Occipital lobe (tissue), 2 donors: ENCODE measurements around the gene TRIM50. TPM values are rescaled to one million over a fixed set of nuclear protein-coding genes. Genes with fewer than 3 reads are reported as not detected.
"Not testable (repeated sequence)": the region's sequence is repeated elsewhere in the genome, so short reads cannot be mapped to it uniquely, and the experiment has no call there.

ENCODE experiments used
- DNase-seq: peaks from one replicate; lab custom pipeline; 2025; lab: John Stamatoyannopoulos, UW
- total RNA-seq: library from RNA; depleted of rRNA; stranded (reverse); fragments of >200 nt; gene quantifications from one replicate; pipeline ENCODE4 v1.2.3, GENCODE V29; 2014

Gene TRIM50
- 0.16 TPM for total RNA-seq

DNA sequence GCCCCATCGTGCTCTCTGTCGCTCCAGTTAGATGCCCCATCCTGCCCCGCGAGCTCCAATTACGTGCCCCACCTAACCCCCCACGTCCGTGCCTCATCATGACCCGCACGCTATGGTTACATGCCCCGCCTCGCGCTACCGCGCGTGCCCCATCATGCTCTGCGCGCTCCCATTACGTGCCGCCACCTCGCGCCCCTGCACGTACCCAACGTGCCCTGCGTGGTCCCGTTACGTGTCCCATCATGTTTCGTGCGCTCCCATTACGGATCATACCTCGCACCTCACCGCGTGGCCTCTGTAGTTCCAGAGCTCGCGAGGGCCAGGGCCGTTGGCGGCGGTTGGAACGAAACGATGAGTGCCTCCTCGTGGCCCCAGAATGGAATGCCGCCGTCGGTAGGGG, at the start of gene TRIM50, which contains the start of gene FKBP6:
TSS of gene TRIM50 (minus strand) at position 161 of the 400 bp plus-strand sequence. CDS start 3,295 bp downstream, outside the sequence.
TSS of gene FKBP6 (plus strand) at position 240 of the 400 bp plus-strand sequence. CDS start 268 bp downstream, outside the sequence.
- not testable (repeated sequence) for DNase-seq

DNA sequence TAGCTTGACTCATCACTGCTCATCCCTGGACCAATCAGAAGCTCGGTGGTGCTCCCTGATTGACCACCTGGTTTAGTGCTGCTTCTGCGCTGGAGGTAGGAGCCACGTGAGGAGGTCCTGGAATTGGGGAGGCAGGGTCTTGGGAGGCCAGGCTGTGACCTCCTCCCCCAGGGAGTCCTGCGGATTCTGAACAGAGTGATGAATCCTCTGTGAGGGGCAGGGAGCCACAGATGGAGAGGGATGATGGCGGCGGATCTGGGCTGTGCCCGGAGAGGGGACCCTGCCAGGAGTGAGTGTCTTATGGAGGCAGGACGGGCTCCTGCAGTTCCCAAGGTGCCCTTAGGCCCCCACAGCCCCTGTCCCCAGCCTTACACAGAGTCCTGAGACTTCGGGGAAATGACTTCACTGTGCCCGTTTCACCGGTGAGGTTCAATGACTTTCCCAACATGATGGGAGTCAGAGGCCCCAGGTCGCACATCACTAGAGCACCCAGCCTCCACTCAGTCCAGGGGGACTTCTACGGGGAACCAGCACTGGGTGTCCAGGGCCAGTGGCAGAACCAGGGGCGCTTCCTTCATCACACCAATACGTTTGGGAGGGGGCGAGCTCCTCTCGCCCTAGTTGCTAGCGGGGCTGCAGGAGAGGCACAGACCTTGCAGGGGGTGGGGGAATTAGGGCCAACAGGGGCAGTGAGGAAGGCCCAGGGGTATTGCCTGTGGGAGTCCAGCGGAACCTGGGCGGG, 49.0 kb upstream of the TRIM50 start:
- no peak for DNase-seq

DNA sequence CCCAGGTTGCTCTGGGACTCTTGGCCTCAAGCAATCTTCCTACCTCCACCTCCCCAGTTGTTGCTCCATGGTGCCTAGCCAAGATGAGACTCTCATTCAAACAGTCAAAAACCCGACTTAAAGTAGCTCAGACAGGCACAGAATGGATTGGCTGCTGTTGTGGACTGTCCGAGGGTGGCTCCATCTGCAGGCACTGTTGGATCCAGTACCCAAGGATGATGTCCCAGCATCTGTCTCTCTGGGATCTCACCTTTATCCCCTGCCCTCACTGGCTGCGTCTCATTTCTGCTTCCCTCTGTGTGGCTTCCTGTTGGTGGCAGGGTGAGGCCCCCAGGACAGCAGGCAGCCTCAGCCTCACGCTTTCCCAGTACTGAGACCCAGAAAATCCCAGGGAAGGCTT, 48.4 kb upstream of the TRIM50 start:
- DNase-seq, result not testable (repeated sequence)

DNA sequence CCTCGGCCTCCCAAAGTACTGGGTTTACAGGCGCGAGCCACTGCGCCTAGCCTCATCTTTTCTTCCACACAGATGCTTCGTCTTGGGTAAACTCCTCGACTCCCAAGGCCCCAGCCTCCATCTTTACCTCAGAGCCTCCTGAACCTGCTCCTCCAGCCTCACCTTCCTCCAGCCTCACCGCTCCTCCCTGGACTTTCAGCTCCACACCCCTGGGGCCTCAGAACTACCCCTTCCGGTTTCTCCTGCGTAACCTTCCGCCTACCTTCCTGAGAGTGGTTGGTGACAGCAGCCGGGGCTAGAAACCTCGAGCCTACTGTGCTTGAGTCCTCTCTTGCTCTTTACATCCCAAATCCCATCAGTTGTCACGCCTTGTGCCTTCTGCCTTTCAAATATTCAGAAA, 45.9 kb upstream of the TRIM50 start:
- DNase-seq, result no peak

DNA sequence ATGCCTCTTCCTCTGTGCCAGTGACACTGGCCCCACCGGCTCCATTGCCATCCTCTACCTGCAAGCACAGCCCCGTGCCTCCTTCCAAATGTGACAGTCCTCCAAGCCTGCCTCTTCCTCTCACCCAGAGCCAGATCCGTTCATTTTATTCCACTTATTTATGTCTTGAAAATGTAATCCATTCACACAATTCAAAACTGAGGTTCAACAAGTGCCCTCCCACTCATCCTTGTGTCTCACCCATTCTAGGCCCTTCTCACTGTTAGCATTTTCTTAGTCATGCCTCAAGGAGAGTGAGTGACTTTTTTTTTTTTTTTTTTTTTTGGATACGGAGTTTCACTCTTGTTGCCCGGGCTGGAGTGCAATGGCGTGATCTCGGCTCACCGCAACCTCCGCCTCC, 41.7 kb upstream of the TRIM50 start:
- no peak for DNase-seq

DNA sequence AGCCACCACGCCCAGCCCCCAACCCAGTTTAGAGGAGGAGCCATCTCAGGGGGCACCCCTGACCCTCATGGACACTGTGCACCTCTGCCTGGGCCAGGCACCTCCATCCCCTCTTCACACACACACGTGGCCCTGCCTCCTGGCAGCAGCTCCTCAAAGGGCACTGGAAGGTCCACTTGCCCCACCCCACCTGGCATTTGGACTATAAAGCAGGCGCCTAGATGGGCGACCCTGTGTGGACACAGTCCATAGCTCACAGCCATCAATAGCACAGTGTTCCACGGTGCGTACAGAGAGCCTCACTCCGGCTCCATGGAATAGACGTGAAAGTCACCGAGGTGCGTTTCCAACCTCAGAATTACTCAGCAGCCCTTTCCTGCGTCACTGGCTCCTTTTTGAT, 41.1 kb upstream of the TRIM50 start:
- DNase-seq, result no peak

DNA sequence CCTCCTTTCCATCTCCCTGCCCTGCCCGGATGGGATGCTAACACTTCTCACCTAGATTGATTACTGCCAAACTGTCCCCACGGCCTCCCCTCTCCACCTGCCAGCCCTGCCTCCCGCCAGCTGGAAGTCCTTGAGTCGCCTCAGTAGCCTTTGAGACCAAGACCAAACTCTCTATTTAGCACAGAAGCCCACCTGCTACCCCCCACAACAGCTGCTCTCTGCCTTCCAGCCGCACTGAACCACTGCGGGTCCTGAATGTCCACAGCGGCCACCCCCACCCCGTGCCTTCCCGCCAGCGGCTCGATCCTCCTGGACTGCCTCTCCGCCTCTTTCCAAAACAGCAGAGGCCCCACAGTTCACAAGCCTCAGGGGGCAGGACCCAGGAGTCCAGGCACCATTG, 39.1 kb upstream of the TRIM50 start:
- DNase-seq, result no peak

DNA sequence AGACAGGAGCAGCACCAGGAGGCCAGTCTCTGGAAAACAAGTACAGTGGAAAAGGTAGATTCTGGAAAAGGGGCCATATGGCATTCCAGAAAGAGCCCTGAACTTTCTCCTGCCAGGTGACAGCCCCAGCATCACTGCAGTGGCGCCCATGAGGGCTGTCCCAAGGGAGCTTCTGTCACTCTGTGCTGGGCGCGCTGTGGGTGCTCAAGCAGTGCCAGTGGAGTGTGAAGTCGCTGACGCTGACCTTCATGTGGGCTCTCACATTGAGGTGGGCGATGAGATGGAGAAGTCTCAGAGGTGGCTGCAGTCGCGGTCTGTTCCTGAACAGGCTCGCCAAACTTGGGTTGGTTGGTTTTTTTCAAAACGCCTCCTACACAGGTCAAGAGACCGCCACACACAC, 38.2 kb upstream of the TRIM50 start:
- no peak for DNase-seq

DNA sequence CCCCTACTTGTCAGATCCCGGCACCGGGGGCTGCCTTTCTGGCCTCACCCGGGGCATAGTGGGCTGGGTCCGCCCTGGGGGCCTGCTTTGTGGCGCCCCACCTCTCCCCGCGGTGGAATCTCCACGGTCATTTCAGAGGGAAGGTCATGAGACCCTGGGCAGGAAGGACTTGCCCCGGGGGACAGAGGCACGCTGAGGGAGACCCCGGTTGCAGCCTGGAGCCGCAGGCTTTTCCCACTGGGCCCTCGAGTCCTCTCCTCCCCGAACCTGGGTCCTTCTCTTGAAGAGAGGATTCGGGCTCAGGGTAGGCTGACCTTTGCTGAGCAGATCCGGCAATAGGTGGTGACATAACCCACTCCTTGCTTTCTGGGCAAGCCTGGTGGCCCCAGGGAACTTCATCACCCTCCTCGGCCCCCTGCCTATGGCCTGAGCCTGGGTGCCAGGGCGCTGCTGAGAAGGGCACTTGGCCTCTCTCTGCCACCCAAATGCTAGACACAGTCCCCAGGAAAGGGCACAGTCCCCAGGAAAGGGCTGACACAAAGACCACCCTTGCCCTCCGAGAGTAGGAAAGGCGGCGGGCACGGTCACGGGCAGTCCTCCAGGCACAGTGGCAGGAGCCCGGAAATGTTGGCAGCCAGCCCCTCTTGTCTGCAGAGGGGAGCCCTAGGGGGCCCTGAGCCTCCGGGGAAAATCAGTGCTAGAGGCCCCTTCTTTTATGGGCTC, 36.3 kb upstream of the TRIM50 start:
- no peak for DNase-seq

DNA sequence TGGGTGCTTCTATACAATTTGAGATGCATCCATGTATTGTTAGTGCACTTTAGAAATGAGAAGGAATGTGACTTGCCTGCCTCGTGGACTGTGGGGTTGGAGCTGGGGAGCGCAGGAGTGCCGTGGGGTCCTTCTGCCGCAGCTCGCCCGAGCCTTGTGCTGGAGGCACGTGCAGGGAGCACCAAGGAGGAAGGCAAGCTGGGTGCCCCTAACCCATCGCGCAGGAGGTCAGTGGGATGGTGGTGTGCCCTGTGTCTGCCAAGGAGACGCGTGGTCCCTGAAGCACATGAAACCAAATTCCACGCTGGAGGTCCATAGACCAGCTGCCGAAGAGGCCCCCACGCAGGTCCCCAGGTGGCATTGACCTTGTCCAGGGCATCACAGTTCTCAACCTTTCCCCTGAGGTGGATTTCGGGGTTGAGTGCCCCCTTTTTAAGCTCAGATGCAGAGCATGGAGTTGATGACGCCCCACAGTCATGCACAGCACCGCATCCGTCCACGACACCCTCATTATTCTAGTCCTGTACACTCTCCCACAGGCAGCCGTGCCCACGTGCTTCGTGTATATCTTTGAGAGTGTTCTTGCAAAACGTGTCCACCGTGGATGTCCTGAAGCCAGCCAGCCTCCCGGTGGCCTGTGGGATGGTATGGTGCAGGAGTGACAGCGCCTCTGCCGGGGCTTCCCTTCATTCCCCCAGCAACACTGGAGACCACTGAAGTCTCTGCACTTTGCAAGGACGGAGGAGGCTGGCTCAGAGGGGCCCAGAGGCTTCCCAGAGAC, 35.5 kb upstream of the TRIM50 start:
- DNase-seq, result no peak

DNA sequence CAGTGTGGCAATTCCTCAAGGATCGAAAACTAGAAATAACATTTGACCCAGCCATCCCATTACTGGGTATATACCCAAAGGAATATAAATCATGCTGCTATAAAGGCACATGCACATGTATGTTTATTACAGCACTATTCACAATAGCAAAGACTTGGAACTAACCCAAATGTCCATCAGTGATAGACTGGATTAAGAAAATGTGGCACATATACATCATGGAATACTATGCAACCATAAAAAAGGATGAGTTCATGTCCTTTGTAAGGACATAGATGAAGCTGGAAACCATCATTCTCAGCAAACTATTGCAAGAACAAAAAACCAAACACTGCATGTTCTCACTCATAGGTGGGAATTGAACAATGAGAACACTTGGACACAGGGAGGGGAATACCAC, 32.7 kb upstream of the TRIM50 start:
- not testable (repeated sequence) for DNase-seq

DNA sequence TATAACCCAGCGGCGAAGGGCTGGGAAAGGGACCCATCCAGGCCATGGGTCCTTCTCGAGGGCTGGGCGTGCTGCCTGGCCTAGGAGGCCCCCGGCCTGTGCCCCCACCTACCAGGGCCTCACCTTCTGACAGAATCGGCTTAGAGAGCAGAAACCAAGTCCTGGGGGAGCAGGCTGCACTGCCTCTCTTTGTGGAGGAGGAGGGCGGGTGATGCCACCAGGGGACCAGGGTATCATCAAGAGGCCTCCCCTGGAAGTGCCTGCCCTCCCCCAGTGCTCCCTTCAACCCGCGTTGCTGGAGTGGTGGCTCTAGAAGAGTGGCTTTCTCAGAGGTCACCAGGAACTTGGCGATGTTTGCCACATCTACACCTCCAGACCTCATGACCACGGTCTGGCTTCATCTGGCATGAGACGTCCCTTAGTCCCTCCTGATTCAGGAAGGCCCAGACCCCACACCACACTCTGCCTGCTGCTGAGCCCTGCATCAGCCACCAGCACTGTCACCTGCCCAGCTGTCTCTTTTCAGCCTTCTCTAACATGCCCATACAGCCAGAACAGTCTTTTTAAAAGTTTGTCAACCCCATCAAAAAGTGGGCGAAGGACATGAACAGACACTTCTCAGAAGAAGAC, 32.0 kb upstream of the TRIM50 start:
- DNase-seq, result no peak

DNA sequence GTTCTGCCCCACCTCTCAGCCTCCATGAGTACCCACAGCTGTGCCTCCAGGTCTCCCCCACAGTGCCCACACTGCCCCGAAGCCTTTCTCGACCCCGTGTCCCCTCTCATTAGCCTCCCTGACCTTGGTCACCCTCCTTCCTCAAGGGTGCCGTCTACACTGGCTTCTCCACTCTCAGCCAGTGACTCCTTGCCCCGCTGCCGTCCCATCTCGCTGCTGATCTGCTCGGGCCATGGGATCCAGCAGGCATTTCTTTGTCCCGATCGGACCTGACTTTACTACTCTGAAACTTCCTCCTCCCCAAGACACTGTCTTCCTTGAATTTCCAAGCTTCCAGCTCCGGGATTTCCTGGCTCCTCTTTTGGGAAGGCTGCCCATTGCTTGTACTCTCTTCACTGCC, 31.4 kb upstream of the TRIM50 start:
- DNase-seq, result no peak

DNA sequence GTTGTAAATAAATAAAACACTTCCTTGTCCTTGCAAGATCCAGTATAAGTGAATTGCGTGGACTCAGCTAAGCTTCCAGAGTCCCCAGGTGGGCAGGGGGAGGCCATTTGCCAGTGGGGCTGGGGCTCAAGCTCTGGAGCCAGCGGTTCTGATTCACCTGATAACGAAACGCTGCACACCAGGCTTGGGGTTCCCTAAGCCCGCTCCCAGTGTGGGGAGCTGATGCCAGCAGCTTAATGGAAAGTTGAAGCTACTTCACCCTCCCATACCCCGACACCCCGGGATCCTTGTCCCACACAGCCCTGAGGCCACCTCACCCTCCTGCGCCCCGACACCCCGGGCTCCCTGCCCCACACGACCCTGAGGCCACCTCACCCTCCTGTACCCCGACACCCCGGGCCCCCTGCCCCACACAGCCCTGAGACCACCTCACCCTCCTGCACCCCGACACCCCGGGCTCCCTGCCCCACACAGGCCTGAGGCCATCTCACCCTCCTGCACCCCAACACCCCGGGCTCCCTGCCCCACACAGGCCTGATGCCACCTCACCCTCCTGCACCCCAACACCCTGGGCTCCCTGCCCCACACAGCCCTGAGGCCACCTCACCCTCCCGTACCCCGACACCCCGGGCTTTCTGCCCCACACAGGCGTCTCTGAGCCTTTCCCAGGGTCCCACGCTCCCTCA, 30.9 kb upstream of the TRIM50 start:
- no peak for DNase-seq

DNA sequence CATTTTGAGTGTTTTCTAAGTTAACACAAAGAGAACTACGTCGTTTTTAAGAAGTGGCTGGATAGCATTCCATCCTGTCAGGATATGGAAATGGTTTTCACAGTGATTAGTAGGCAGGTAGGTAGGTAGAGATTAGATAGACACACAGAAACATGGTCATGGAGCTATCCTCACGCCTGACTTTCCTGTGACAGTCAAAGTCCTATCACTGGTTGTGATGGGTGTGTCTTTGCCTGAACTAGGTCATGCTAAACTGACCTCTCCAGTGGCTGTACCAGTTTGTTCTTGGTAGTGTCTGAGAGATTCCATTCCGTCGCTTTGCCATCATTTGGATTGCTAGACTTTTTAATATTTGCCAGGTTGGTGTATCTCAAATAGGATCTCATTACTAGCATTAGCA, 28.3 kb upstream of the TRIM50 start:
- DNase-seq, result no peak

DNA sequence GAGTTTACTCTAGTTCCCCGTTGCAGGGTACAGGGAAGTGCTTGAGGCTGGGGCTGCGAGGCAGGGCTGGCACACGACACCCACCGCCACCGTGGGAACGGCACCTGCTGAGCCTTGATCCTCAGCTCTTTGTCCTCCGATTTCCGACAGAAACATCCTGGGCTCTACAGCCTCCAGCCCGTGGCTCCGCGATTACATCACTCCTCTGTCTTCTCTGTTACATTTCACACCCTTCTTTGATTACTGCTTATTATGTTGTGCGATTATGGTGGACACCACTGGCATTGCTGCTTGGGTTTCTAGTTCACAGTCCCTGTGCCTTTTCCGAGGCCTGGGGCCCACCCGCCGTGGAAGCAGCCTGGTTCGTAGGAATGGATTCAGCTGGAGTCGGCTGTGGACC, 26.9 kb upstream of the TRIM50 start:
- DNase-seq, result no peak

DNA sequence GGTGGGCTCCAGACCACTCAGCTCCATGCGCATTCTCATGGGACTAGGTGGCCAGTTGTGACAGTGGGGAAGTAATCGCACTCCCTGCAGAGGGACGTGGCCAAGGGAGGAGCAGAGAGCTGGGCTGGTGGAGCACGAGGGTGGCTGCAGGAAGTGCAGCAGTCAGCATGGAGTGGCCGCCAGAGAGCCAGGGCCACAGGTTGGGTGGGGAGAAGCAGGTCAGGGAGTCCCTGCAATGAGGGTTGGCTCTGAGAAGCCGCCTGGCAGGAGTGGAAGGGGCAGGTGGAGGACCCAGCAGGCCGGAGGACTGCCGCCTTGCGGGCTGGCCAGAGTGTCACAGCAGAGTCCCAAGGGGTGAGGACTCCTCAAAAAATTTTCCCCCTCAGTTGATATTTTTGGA, 26.3 kb upstream of the TRIM50 start:
- DNase-seq, result no peak

DNA sequence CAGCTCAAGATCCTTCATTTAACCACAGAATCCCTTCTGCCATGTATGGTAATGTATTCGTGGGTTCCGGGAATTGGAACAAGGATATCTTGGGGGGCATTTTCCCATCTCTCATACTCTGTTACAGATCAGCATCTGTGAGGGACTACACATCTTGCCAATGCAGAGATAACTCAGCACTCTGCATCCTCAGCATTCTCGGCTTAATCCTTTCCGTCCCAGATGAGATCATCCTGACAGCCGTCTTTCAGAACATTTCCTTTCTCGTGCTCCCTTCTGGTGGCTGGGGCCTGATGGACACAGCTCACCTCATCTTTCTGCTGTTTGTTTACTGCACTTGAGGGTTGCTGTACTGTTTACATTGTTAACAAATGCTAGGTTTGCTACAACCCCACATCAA, 25.4 kb upstream of the TRIM50 start:
- DNase-seq, result no peak

DNA sequence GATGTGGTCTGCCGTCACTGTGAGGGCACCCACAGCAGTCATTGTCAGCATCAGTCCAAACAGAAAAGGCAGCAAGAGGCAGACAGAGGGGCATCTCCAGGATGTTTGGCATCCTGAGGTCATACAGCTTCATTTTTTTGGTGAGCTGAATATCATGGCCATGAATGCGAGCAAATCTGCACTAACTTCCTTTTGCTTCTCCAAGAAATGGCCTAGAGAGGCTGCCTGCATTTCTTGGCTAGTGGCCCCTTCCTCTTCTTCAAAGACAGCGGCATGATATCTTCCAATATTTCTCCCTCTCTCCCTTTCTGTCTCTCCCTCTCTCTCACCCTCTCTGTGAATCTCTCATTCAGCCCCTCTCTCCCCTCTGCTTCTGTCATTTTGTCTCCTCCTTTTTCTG, 24.9 kb upstream of the TRIM50 start:
- DNase-seq, result no peak

DNA sequence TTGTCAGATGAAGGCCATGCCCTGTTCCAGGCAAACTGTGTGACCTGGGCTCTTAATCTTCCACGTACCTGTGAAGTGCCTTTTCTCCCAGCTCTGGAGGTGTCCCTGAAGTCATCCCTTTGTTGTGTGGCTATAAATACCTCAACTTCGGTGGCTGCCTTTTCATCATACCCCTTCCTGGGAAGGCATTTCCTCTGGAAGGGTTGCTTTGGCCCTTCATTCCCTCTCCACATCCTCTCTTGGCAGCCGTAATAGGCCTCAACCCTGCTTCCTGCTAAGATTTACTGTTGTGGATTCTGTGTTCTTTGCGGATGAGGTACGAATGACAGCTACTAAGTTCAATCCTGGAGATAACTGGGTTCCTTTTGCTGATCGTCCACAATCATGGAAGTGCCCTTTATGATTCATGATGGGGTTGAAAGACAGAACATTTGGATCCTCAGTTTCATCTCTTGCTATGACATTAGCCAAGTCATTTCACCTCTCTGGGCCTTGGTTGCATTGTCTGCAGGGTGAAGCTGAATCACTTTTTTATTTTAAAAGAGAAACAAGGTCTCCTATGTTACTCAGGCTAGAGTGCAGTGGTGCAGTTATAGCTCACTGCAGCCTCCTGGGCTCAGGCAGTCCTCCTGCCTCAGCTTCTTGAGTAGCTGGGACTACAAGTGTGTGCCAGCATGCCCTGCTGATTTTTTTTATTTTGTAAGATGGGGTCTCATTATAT, 23.7 kb upstream of the TRIM50 start:
- DNase-seq, result no peak
